Measurements from ENCODE around the gene NEK8. TPM values are rescaled to one million over a fixed set of nuclear protein-coding genes. Genes with fewer than 3 reads are reported as not detected.

The NEK8 gene
- total and polyA plus RNA-seq, 9 of the 15 experiments (the other 6 are each of a cell fraction or from before 2014, with no cell fraction given) = 0.98 to 16.6 (median 4.6) TPM

DNA sequence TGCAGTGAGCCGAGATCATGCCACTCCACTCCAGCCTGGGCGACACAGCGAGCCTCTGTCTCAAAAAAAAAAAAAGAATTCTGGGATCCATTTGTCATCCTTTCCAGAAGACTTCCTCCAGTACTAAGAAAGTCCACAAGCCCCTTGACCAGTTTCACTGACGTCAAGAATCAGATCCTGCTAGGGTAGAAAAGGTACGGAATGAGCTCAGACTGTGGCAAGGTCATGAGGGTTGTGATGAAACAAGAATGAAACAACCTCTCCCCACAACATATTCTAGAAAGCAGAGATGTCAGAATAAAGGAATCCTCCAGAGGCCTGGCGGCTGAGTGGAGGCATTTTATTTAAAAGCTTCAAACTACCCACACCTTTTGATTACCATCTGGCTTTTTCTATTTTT lies 45.1 kb downstream of the NEK8 start (continued):
- TF ChIP-seq ZBTB40 (IDR thresholded peaks at IDR 0.05) (no peak), ZBTB40 (CRISPR knock-in tag; IDR thresholded peaks at IDR 0.05) (no peak), ZBTB43 (CRISPR knock-in tag; IDR thresholded peaks at IDR 0.05) (no peak), ZNF57 (CRISPR knock-in tag; IDR thresholded peaks at IDR 0.05) (no peak), MBD2 (IDR thresholded peaks at IDR 0.05; ENCODE audit: borderline replicate concordance, low read depth) (no peak), TOE1 (IDR thresholded peaks at IDR 0.05; ENCODE audit: borderline replicate concordance) (no peak), TOE1 (CRISPR knock-in tag; IDR thresholded peaks at IDR 0.05; ENCODE audit: borderline replicate concordance, low read depth) (no peak), FOXA1 (IDR thresholded peaks at IDR 0.05; ENCODE audit: borderline replicate concordance) (no peak), ZNF165 (CRISPR knock-in tag; IDR thresholded peaks at IDR 0.05; ENCODE audit: borderline replicate concordance) (no peak), KLF6 (CRISPR knock-in tag; IDR thresholded peaks at IDR 0.05; ENCODE audit: borderline replicate concordance) (no peak), ELF4 (CRISPR knock-in tag; IDR thresholded peaks at IDR 0.05) (no peak)
- TF ChIP-seq, protein P1, sequence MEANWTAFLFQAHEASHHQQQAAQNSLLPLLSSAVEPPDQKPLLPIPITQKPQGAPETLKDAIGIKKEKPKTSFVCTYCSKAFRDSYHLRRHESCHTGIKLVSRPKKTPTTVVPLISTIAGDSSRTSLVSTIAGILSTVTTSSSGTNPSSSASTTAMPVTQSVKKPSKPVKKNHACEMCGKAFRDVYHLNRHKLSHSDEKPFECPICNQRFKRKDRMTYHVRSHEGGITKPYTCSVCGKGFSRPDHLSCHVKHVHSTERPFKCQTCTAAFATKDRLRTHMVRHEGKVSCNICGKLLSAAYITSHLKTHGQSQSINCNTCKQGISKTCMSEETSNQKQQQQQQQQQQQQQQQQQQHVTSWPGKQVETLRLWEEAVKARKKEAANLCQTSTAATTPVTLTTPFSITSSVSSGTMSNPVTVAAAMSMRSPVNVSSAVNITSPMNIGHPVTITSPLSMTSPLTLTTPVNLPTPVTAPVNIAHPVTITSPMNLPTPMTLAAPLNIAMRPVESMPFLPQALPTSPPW (CRISPR knock-in tag; IDR thresholded peaks at IDR 0.05) = no peak

All from K562 (cell line).